Erythroblast (primary cell): ENCODE measurements around the gene NUDC.

Experiments used
- GATA1 ChIP-seq: IDR thresholded peaks from 2 replicates; pipeline ENCODE4 v1.6.1; 2011; ENCODE audit warnings: low read depth, mild to moderate bottlenecking, control low read depth, low read length, moderate library complexity
- POLR2A ChIP-seq: IDR thresholded peaks from 2 replicates; pipeline ENCODE4 v1.6.1; 2011; ENCODE audit warnings: mild to moderate bottlenecking, low read length

- TF ChIP-seq POLR2A, result no peak
- no peak for TF ChIP-seq GATA1
Measured at GRCh38 chr1:26922901-26923300, 1.4 kb downstream of the NUDC start.
